ENCODE measurements around the gene NKD1. TPM values are rescaled to one million over a fixed set of nuclear protein-coding genes. Genes with fewer than 3 reads are reported as not detected.
A peak's percentile ranks its signal among the peaks of the same experiment; 100 is the strongest.

NKD1 gene
- total RNA-seq, 4 donors from 2014 or later = 1.8 to 9.1 (median 2.6) TPM

DNA sequence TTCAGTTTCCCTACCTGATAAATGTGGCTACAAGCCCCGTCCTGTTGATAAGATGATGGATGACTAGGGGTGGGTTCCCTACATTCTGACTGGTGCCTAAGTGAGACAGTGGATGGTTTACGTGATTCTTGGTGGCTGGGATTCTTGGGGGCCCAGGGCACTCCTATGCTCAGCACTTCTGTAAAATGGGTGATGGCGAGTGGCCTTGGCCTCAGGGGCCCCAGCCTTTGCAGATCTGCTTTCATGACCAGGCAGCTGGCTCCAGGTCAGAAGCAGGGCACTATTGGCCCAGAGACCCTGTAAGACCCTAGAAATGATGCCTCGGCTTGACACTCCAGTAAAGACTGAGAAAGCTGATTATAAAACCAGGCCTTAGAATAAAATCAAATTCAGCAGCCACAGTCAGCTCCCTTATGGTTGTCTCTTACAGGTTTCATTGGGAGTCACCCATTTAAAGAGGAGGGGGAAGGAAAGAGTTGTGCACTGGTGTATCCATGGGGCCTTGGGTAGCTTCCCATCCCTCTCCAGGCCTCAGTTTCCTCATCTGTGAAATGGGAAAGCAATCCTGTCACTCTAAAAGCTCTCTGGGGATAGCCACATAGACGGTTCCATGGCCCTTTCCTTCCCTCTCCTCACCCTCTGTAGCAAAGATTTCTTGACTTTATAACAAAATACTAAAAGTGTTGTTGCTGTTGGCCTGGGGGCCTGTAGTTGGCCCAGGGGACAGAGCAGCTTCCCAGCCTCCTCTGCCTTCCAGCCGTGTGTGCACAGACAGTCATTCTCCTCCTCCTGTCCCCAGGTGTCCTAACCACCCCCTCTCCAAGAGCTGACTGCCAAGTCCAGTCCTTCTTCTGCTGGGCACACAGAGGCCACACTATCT is 131.7 kb downstream of the NKD1 start:
- peak in 1 of 2 donors; percentile 39 for DNase-seq (ENCODE audit: low spot score in 2 of 2)
- Histone ChIP-seq H3K4me3 (peak overlapping the region; percentile 30), H3K4me1 (peaks cover 4% of the 10 kb centered on the region), H3K27me3 (no peaks in the 10 kb centered on the region), H3K36me3 (no peaks in the 10 kb centered on the region), H3K9me3 (no peaks in the 10 kb centered on the region), H3K27ac (no peak overlapping the region)
- WGBS = 79% methylated on average over 6 of the region's 6 CpGs
- no peak for TF ChIP-seq POLR2A (IDR thresholded peaks at IDR 0.05)
- TF ChIP-seq EP300 (IDR thresholded peaks at IDR 0.05) = no peak
- TF ChIP-seq, protein P1, sequence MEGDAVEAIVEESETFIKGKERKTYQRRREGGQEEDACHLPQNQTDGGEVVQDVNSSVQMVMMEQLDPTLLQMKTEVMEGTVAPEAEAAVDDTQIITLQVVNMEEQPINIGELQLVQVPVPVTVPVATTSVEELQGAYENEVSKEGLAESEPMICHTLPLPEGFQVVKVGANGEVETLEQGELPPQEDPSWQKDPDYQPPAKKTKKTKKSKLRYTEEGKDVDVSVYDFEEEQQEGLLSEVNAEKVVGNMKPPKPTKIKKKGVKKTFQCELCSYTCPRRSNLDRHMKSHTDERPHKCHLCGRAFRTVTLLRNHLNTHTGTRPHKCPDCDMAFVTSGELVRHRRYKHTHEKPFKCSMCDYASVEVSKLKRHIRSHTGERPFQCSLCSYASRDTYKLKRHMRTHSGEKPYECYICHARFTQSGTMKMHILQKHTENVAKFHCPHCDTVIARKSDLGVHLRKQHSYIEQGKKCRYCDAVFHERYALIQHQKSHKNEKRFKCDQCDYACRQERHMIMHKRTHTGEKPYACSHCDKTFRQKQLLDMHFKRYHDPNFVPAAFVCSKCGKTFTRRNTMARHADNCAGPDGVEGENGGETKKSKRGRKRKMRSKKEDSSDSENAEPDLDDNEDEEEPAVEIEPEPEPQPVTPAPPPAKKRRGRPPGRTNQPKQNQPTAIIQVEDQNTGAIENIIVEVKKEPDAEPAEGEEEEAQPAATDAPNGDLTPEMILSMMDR (IDR thresholded peaks at IDR 0.05) = no peak
- no peak for TF ChIP-seq POLR2AphosphoS5 (IDR thresholded peaks at IDR 0.05)

DNA sequence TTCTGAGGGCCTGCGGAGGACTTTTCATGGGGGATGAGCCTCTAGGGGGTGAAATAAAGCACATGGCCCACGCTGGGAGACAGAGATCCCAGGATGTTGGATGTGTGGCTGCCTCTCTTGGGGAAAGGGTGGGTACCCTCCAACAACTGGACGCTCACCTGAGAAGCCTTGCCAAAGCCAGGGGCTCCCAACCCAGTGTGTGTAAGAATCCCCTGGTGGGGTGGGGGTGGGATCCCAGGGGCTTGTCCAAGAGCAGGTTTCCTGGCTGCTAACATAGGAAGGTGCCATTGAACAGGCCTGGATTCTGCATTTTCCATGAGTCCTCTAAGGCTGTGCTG is 132.3 kb downstream of the NKD1 start:
- TF ChIP-seq EP300 (IDR thresholded peaks at IDR 0.05) (no peak), POLR2A (IDR thresholded peaks at IDR 0.05) (no peak), POLR2AphosphoS5 (IDR thresholded peaks at IDR 0.05) (no peak)
- TF ChIP-seq, protein P1 (IDR thresholded peaks at IDR 0.05) = no peak
- Histone ChIP-seq H3K9me3 (no peaks in the 10 kb centered on the region), H3K4me1 (peaks cover 6% of the 10 kb centered on the region), H3K27me3 (no peaks in the 10 kb centered on the region), H3K36me3 (no peaks in the 10 kb centered on the region), H3K4me3 (peak overlapping the region; percentile 30), H3K27ac (peak overlapping the region; percentile 7)
- peak in 1 of 2 donors; percentile 51 for DNase-seq (ENCODE audit: low spot score in 2 of 2)
- WGBS = 100% methylated on average over 2 of the region's 3 CpGs

GRCh38 chr16:50681021-50681885 is 133.1 kb downstream of the NKD1 start, which contains the start of gene SNX20:
Gene SNX20, minus strand, starts transcription at chr16:50681312. Its CDS starts 3,786 bp downstream, at chr16:50677526.
- no peaks in the 10 kb centered on the region for H3K36me3 ChIP-seq
- no peak for DNase-seq (ENCODE audit: low spot score in 2 of 2)
- 61% methylated on average over 13 of the region's 16 CpGs for WGBS

GRCh38 chr16:50683689-50684374 is 135.6 kb downstream of the NKD1 start:
- DNase-seq (ENCODE audit: low spot score in 2 of 2) = no peak
- H3K27me3 ChIP-seq = no peaks in the 10 kb centered on the region
- no peak overlapping the region for H3K4me3 ChIP-seq
- no peaks in the 10 kb centered on the region for H3K9me3 ChIP-seq
- 69% methylated on average over 10 of the region's 14 CpGs for WGBS
- no peak overlapping the region for H3K27ac ChIP-seq
- peaks cover 6% of the 10 kb centered on the region for H3K4me1 ChIP-seq
- H3K36me3 ChIP-seq = no peaks in the 10 kb centered on the region
- no peak for TF ChIP-seq EP300 (IDR thresholded peaks at IDR 0.05)

More at GRCh38 chr16:50681021-50681885, 133.1 kb downstream of the NKD1 start, which contains the start of gene SNX20:
- no peaks in the 10 kb centered on the region for H3K9me3 ChIP-seq
- H3K27me3 ChIP-seq = no peaks in the 10 kb centered on the region
- TF ChIP-seq POLR2A (IDR thresholded peaks at IDR 0.05) = no peak
- TF ChIP-seq EP300 (IDR thresholded peaks at IDR 0.05) = no peak
- TF ChIP-seq, protein P1 (IDR thresholded peaks at IDR 0.05) = no peak
- no peak for TF ChIP-seq POLR2AphosphoS5 (IDR thresholded peaks at IDR 0.05)
- H3K4me3 ChIP-seq = peak within 1 kb of the TSS; percentile 30
- peak within 1 kb of the TSS; percentile 7 for H3K27ac ChIP-seq
- peaks cover 6% of the 10 kb centered on the region for H3K4me1 ChIP-seq

- peak overlapping the region; percentile 23 for H3K27ac ChIP-seq
- TF ChIP-seq POLR2AphosphoS5 (IDR thresholded peaks at IDR 0.05) (no peak), POLR2A (IDR thresholded peaks at IDR 0.05) (no peak), EP300 (IDR thresholded peaks at IDR 0.05) (no peak)
- TF ChIP-seq, protein P1 (IDR thresholded peaks at IDR 0.05) = no peak
- H3K4me1 ChIP-seq = peaks cover 6% of the 10 kb centered on the region
- no peaks in the 10 kb centered on the region for H3K27me3 ChIP-seq
- no peaks in the 10 kb centered on the region for H3K36me3 ChIP-seq
- DNase-seq (ENCODE audit: low spot score in 2 of 2) = no peak
- no peaks in the 10 kb centered on the region for H3K9me3 ChIP-seq
- H3K4me3 ChIP-seq = no peak overlapping the region
- 85% methylated on average over 11 of the region's 11 CpGs for WGBS
Measured at GRCh38 chr16:50684823-50685461, 136.7 kb downstream of the NKD1 start.
